HEK293 (cell line): Measurements from ENCODE around the gene SCAANT1.

Experiments used
- CTCF ChIA-PET: fragments of 350-600 bp; formaldehyde crosslinking; extraction: SDS; loops from one replicate; lab custom pipeline; 2021; ENCODE audit warnings: antibody characterized with exemption; lab: Yijun Ruan, JAX
- POLR2A ChIA-PET: fragments of 300-600 bp; formaldehyde crosslinking; extraction: SDS; loops from one replicate; lab custom pipeline; 2020; ENCODE audit warnings: antibody characterized with exemption, inconsistent platforms; lab: Yijun Ruan, JAX
- H3K27ac ChIP-seq: fragments of 200-500 bp; sonication (Bioruptor generic); 2 replicates; pipeline ENCODE4 v1.5.1; 2014; ENCODE audit warnings: low read depth, low read length, control low read depth, inconsistent platforms; ENCODE audit errors: extremely low read depth
- H3K36me3 ChIP-seq, 2 experiments: fragments of 200-500 bp in 1 of 2; sonication (Bioruptor generic) in 1 of 2; 1 replicate in 1 of 2; 2 replicates in 1 of 2; pipeline ENCODE4 v1.5.1; 2014 to 2017; ENCODE audit warnings: inconsistent platforms in 2 of 2, low read length in 2 of 2; ENCODE audit not compliant: control insufficient read depth in 2 of 2, insufficient read depth in 1 of 2
- H3K4me1 ChIP-seq: fragments of 200-500 bp; sonication (Bioruptor generic); 2 replicates; pipeline ENCODE4 v1.5.1; 2014; ENCODE audit warnings: mild to moderate bottlenecking, low read length, inconsistent platforms; ENCODE audit not compliant: control insufficient read depth, insufficient read depth
- H3K4me3 ChIP-seq: 2 replicates; pipeline ENCODE4 v1.5.1; 2011; ENCODE audit warnings: low read depth, mild to moderate bottlenecking, control low read depth, low read length, moderate library complexity
- H3K9me3 ChIP-seq: fragments of 200-500 bp; sonication (Bioruptor generic); 2 replicates; pipeline ENCODE4 v1.5.1; 2014; ENCODE audit warnings: low read depth, low read length, inconsistent platforms; ENCODE audit not compliant: control insufficient read depth, insufficient read depth
- PATZ1 ChIP-seq: fragments of 450-650 bp; formaldehyde crosslinking; IDR thresholded peaks from 2 replicates; pipeline ENCODE4 v1.5.1; 2016; ENCODE audit warnings: missing biosample characterization, missing genetic modification characterization
- PRDM10 ChIP-seq: fragments of 450-650 bp; formaldehyde crosslinking; IDR thresholded peaks from 2 replicates; pipeline ENCODE4 v1.5.1; 2016; ENCODE audit warnings: missing biosample characterization, missing genetic modification characterization
- REPIN1 ChIP-seq: fragments of 450-650 bp; formaldehyde crosslinking; IDR thresholded peaks from 2 replicates; pipeline ENCODE4 v1.5.1; 2017; ENCODE audit warnings: missing biosample characterization, missing genetic modification characterization, low read depth
- SCRT1 ChIP-seq: fragments of 450-650 bp; formaldehyde crosslinking; IDR thresholded peaks from 2 replicates; pipeline ENCODE4 v1.5.1; 2016; ENCODE audit warnings: missing biosample characterization, missing genetic modification characterization, borderline replicate concordance
- SCRT2 ChIP-seq: fragments of 450-650 bp; formaldehyde crosslinking; IDR thresholded peaks from 2 replicates; pipeline ENCODE4 v1.5.1; 2016; ENCODE audit warnings: missing biosample characterization, missing genetic modification characterization
- SP7 ChIP-seq: fragments of 450-650 bp; formaldehyde crosslinking; IDR thresholded peaks from 2 replicates; pipeline ENCODE4 v1.5.1; 2016; ENCODE audit warnings: missing biosample characterization, missing genetic modification characterization
- WT1 ChIP-seq: fragments of 450-650 bp; formaldehyde crosslinking; IDR thresholded peaks from 2 replicates; pipeline ENCODE4 v1.5.1; 2016; ENCODE audit warnings: missing biosample characterization, missing genetic modification characterization
- ZBTB11 ChIP-seq: fragments of 450-650 bp; formaldehyde crosslinking; conservative IDR thresholded peaks from 2 replicates; pipeline ENCODE4 v1.5.1; 2016; ENCODE audit warnings: low read depth, missing biosample characterization, missing genetic modification characterization
- ZNF2 ChIP-seq: fragments of 450-650 bp; formaldehyde crosslinking; IDR thresholded peaks from 2 replicates; pipeline ENCODE4 v1.5.1; 2016; ENCODE audit warnings: missing biosample characterization, missing genetic modification characterization
- ZNF211 ChIP-seq: fragments of 450-650 bp; formaldehyde crosslinking; IDR thresholded peaks from 2 replicates; pipeline ENCODE4 v1.5.1; 2016; ENCODE audit warnings: low read depth, missing biosample characterization, missing genetic modification characterization
- ZNF24 ChIP-seq: fragments of 450-650 bp; formaldehyde crosslinking; IDR thresholded peaks from 2 replicates; pipeline ENCODE4 v1.5.1; 2016; ENCODE audit warnings: missing biosample characterization, missing genetic modification characterization
- ZNF335 ChIP-seq: fragments of 450-650 bp; formaldehyde crosslinking; conservative IDR thresholded peaks from 2 replicates; pipeline ENCODE4 v1.5.1; 2016; ENCODE audit warnings: missing biosample characterization, missing genetic modification characterization
- ZNF501 ChIP-seq: fragments of 450-650 bp; formaldehyde crosslinking; IDR thresholded peaks from 2 replicates; pipeline ENCODE4 v1.5.1; 2016; ENCODE audit warnings: missing biosample characterization, missing genetic modification characterization
- ZNF510 ChIP-seq: fragments of 450-650 bp; formaldehyde crosslinking; IDR thresholded peaks from 2 replicates; pipeline ENCODE4 v1.5.1; 2018; ENCODE audit warnings: mild to moderate bottlenecking, missing genetic modification characterization, missing biosample characterization; ENCODE audit not compliant: insufficient replicate concordance
- ZNF600 ChIP-seq: fragments of 450-650 bp; formaldehyde crosslinking; IDR thresholded peaks from 2 replicates; pipeline ENCODE4 v1.5.1; 2016; ENCODE audit warnings: missing biosample characterization, missing genetic modification characterization
- ZNF621 ChIP-seq: fragments of 450-650 bp; formaldehyde crosslinking; IDR thresholded peaks from 2 replicates; pipeline ENCODE4 v1.5.1; 2017; ENCODE audit warnings: missing biosample characterization, missing genetic modification characterization
- ZXDB ChIP-seq: fragments of 450-650 bp; formaldehyde crosslinking; IDR thresholded peaks from 2 replicates; pipeline ENCODE4 v1.5.1; 2016; ENCODE audit warnings: missing biosample characterization, missing genetic modification characterization

The SCAANT1 gene

GRCh38 chr3:63960048-63960711 is 48.0 kb upstream of the SCAANT1 start (continued):
- no peak for TF ChIP-seq ZBTB11
- 0 out of 2 replicates have a peak, but pooled peaks have one; percentile 15 for TF ChIP-seq PATZ1 (tag by site-specific recombination)
- TF ChIP-seq ZNF211 (tag by site-specific recombination) = no peak
- TF ChIP-seq PRDM10 = peak; percentile 82
- TF ChIP-seq ZNF335 = peak; percentile 81
- no peak for TF ChIP-seq REPIN1 (tag by site-specific recombination)
- 0 out of 2 replicates have a peak, but pooled peaks have one; percentile 21 for TF ChIP-seq ZNF2 (tag by site-specific recombination)
- TF ChIP-seq ZNF600 (tag by site-specific recombination) = peak; percentile 81
- TF ChIP-seq ZNF24 (tag by site-specific recombination) = peak; percentile 22; the same call in 1 of the 2 replicates
- 0 out of 2 replicates have a peak, but pooled peaks have one; percentile 15 for TF ChIP-seq WT1 (tag by site-specific recombination)
- TF ChIP-seq ZXDB (tag by site-specific recombination) = peak; percentile 40; the same call in 1 of the 2 replicates
- 0 out of 2 replicates have a peak, but pooled peaks have one; percentile 28 for TF ChIP-seq SP7 (tag by site-specific recombination)
- no peak for TF ChIP-seq ZNF501 (tag by site-specific recombination)
- TF ChIP-seq ZNF510 (tag by site-specific recombination) = no peak
- TF ChIP-seq, all 188 proteins: peak for 15

- TF ChIP-seq SCRT1 (tag by site-specific recombination) (peak; percentile 40; the same call in 1 of the 2 replicates), SCRT2 (tag by site-specific recombination) (peak; percentile 78), ZNF621 (tag by site-specific recombination) (no peak)
- POLR2A ChIA-PET = no interaction called here
- CTCF ChIA-PET = interaction anchor here (0.7 to 1.3 kb wide), 2 partner anchors 19 to 34 kb away, joined by 3 to 4 read pairs; no protein-coding TSS in a partner anchor
- Histone ChIP-seq H3K9me3 (no peaks in the 10 kb centered on the region), H3K27ac (no peak overlapping the region), H3K4me1 (no peaks in the 10 kb centered on the region), H3K36me3 (peaks cover 0 to 2% of the 10 kb centered on the region in 2 experiments; a peak in 1 of 3 replicates), H3K4me3 (no peak overlapping the region)
These were observed 47.0 kb upstream of the SCAANT1 start for GRCh38 chr3:63959146-63959545.
